GM12865 (cell line): ENCODE measurements around the gene FRA10AC1.

Experiments
- DNase-seq: peaks from one replicate; pipeline ENCODE4 v3.0.0; 2010; ENCODE audit warnings: low read depth
- H3K4me3 ChIP-seq: 2 replicates; pipeline ENCODE4 v1.5.1; 2011; ENCODE audit warnings: mild to moderate bottlenecking, low read depth, low read length, control low read depth
- CTCF ChIP-seq: IDR thresholded peaks from 2 replicates; pipeline ENCODE4 v1.5.1; 2011; ENCODE audit warnings: low read length, control low read depth, low read depth, inconsistent platforms; ENCODE audit not compliant: insufficient read depth; ENCODE audit errors: missing control alignments

FRA10AC1 gene

GRCh38 chr10:93716766-93717165 lies 14.4 kb upstream of the FRA10AC1 start:
- DNase-seq: peak; percentile 12
- H3K4me3 ChIP-seq: no peak overlapping the region
- TF ChIP-seq CTCF: no peak

GRCh38 chr10:93715345-93715744 lies 13.0 kb upstream of the FRA10AC1 start:
- TF ChIP-seq CTCF: no peak
- H3K4me3 ChIP-seq: no peak overlapping the region
- DNase-seq: peak; percentile 81

- DNase-seq: no peak
- H3K4me3 ChIP-seq: no peak overlapping the region
- no peak for TF ChIP-seq CTCF
Measured at GRCh38 chr10:93712593-93712992, 10.2 kb upstream of the FRA10AC1 start.

- no peak for TF ChIP-seq CTCF
- H3K4me3 ChIP-seq: no peak overlapping the region
- no peak for DNase-seq
Measured at GRCh38 chr10:93711891-93712290, 9.5 kb upstream of the FRA10AC1 start.

- DNase-seq: no peak
- no peak for TF ChIP-seq CTCF
- no peak overlapping the region for H3K4me3 ChIP-seq
Measured at GRCh38 chr10:93710333-93710909, 8.0 kb upstream of the FRA10AC1 start.

- no peak overlapping the region for H3K4me3 ChIP-seq
- peak; percentile 7 for DNase-seq
- no peak for TF ChIP-seq CTCF
Measured at GRCh38 chr10:93707623-93708022, 5.2 kb upstream of the FRA10AC1 start.

GRCh38 chr10:93704451-93704850 lies 2.1 kb upstream of the FRA10AC1 start:
- TF ChIP-seq CTCF: no peak
- no peak for DNase-seq
- H3K4me3 ChIP-seq: no peak overlapping the region
